SK-N-MC (cell line): ENCODE measurements around the gene MS4A18.

Experiments used
- EZH2 ChIP-seq: fragments of 200-600 bp; sonication (generic); IDR thresholded peaks from one replicate; pipeline ENCODE4 v1.6.1; 2017; ENCODE audit warnings: antibody characterized with exemption
- POLR2AphosphoS5 ChIP-seq: IDR thresholded peaks from 2 replicates; pipeline ENCODE4 v1.6.1; 2012; ENCODE audit warnings: mild to moderate bottlenecking, low read depth, low read length, borderline replicate concordance

DNA sequence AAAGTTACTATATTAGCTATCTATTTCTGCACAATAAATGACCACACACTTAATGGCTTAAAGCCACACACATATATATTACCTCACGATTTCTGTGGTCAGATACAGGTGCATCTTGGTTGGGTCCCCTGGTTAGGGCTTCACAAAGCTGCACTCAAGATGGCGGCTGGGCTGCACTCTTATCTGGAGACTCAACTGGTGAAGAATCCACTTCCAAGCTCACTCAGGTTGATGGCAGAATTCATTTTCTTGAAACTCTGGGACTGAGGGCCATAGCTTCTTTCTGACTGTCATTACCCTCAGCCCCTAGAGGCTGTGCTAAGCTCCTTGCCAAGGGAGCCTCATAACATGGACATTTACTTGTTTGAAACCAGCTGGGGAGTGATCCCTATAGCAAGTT lies 55.5 kb downstream of the MS4A18 start:
- TF ChIP-seq POLR2AphosphoS5, result no peak
- TF ChIP-seq EZH2, result no peak
